T-helper 2 cell treated with Interferon-gamma antibody and Interleukin-4, amounts not matched to agents 5 μg/mL and 100 μg/mL, for 36 hours (primary cell): ENCODE measurements around the gene TEX26.
A peak's percentile ranks its signal among the peaks of the same experiment; 100 is the strongest.

Experiments used
- DNase-seq: peaks from one replicate; pipeline ENCODE4 v3.0.0; 2021; ENCODE audit warnings: low spot score
- H3K27ac Mint-ChIP-seq: one replicate; pipeline ENCODE4 v1.8.0; 2021; ENCODE audit warnings: mild to moderate bottlenecking, mixed read lengths
- H3K27me3 Mint-ChIP-seq: one replicate; pipeline ENCODE4 v1.8.0; 2021; ENCODE audit warnings: low read depth, mixed read lengths
- H3K36me3 Mint-ChIP-seq: one replicate; pipeline ENCODE4 v1.8.0; 2021; ENCODE audit warnings: low read depth, mixed read lengths
- H3K4me1 Mint-ChIP-seq: one replicate; pipeline ENCODE4 v1.8.0; 2021; ENCODE audit warnings: low read depth, mixed read lengths
- H3K4me3 Mint-ChIP-seq: one replicate; pipeline ENCODE4 v1.8.0; 2022; ENCODE audit warnings: mild to moderate bottlenecking, moderate library complexity, mixed read lengths
- H3K9me3 Mint-ChIP-seq: one replicate; pipeline ENCODE4 v1.8.0; 2021; ENCODE audit warnings: mixed read lengths

TEX26 gene

GRCh38 chr13:30932481-30933353 is at the start of gene TEX26:
Gene TEX26 (plus strand): TSS chr13:30932656. CDS start chr13:30932716, 60 bp downstream.
- no peaks in the 10 kb centered on the region for H3K36me3 Mint-ChIP-seq
- peaks cover 44% of the 10 kb centered on the region for H3K27me3 Mint-ChIP-seq
- DNase-seq, result no peak
- no peak within 1 kb of the TSS for H3K27ac Mint-ChIP-seq
- no peak within 1 kb of the TSS for H3K4me3 Mint-ChIP-seq
- no peaks in the 10 kb centered on the region for H3K4me1 Mint-ChIP-seq
- no peaks in the 10 kb centered on the region for H3K9me3 Mint-ChIP-seq

GRCh38 chr13:30882996-30883766 is 49.3 kb upstream of the TEX26 start:
- Mint-ChIP-seq H3K27me3 (peaks cover 18% of the 10 kb centered on the region), H3K9me3 (peaks cover 13% of the 10 kb centered on the region), H3K4me1 (peaks cover 12% of the 10 kb centered on the region), H3K27ac (no peak overlapping the region), H3K36me3 (peaks cover 2% of the 10 kb centered on the region), H3K4me3 (no peak overlapping the region)
- DNase-seq, result no peak

DNA sequence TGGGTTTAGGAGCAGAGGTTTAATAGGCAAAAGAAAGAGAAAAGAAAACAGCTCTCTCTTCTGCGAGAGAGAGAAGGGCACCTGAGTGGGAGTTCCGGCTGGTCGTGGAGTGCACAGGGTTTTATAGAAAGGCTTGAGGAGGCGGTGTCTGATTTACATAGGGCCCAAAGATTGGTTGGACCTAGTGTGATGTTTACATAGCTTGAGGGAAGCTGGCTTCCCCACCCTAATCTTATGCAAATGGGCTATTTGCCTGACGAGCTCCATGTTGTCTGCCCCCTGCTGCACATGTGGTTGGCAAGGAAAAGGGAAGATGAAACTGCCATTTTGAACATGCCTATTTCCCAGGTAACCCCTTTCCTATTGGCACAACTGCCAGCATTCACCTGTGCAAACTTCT is 47.9 kb upstream of the TEX26 start:
- Mint-ChIP-seq H3K4me1 (peaks cover 12% of the 10 kb centered on the region), H3K4me3 (no peak overlapping the region), H3K9me3 (peaks cover 13% of the 10 kb centered on the region), H3K27me3 (peaks cover 13% of the 10 kb centered on the region), H3K27ac (no peak overlapping the region), H3K36me3 (peaks cover 2% of the 10 kb centered on the region)
- DNase-seq, result no peak

- Mint-ChIP-seq H3K27me3 (peaks cover 5% of the 10 kb centered on the region), H3K27ac (no peak overlapping the region), H3K9me3 (peaks cover 9% of the 10 kb centered on the region)
Observed at GRCh38 chr13:30889196-30889690, 43.2 kb upstream of the TEX26 start.

GRCh38 chr13:30892966-30893365 is 39.5 kb upstream of the TEX26 start:
- Mint-ChIP-seq H3K27me3 (peaks cover 2% of the 10 kb centered on the region), H3K4me3 (no peak overlapping the region), H3K27ac (no peak overlapping the region), H3K4me1 (no peaks in the 10 kb centered on the region), H3K36me3 (no peaks in the 10 kb centered on the region), H3K9me3 (no peaks in the 10 kb centered on the region)
- no peak for DNase-seq

More at GRCh38 chr13:30889196-30889690, 43.2 kb upstream of the TEX26 start:
- Mint-ChIP-seq H3K36me3 (no peaks in the 10 kb centered on the region), H3K4me3 (no peak overlapping the region), H3K4me1 (peaks cover 9% of the 10 kb centered on the region)
- no peak for DNase-seq

DNA sequence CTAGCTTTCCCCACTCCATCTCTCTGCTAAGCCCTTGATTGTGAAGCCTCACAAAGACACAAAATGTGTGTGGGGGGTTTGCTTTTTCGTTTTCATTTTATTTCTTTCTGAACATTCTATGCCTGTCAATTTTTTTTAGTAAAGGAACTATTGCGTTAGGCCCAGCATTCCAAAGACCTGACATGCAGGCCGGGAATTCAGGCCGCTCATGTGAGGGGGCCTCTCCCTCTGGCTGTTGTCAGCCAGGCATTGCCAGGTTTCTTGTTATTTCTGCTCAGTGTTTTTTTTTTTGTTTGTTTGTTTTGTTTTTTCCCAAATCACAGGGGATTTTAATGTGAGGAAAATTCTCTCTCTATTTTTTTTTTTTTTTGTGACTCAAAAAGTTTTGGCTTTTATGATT is 36.7 kb upstream of the TEX26 start:
- Mint-ChIP-seq H3K27ac (no peak overlapping the region), H3K36me3 (no peaks in the 10 kb centered on the region), H3K4me1 (peaks cover 4% of the 10 kb centered on the region), H3K9me3 (no peaks in the 10 kb centered on the region), H3K4me3 (no peak overlapping the region), H3K27me3 (peaks cover 7% of the 10 kb centered on the region)
- DNase-seq, result no peak

DNA sequence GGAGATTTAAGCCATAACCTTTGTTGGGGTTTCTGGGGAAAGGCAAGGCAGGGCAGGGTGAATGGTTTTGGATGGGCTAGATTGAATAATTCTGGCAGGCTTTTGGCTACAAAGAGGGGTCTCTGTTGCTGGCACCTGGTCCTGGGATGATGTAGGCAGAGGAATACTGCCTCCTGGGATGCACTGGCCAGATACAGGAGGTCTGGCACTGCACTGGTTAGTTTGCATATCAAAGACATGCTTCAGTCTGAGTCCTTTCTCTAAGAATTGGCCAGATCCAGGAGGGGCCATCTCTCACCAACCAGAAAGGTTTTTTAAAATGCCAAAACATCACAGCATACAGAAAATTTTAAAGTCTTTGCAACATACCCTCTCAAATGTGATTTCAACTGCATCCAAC is 34.4 kb upstream of the TEX26 start:
- Mint-ChIP-seq H3K27me3 (peaks cover 15% of the 10 kb centered on the region), H3K27ac (no peak overlapping the region), H3K4me3 (no peak overlapping the region), H3K4me1 (peaks cover 4% of the 10 kb centered on the region), H3K36me3 (no peaks in the 10 kb centered on the region), H3K9me3 (no peaks in the 10 kb centered on the region)
- DNase-seq, result no peak

- no peak overlapping the region for H3K27ac Mint-ChIP-seq
- H3K4me1 Mint-ChIP-seq, result peaks cover 4% of the 10 kb centered on the region
- H3K9me3 Mint-ChIP-seq, result no peaks in the 10 kb centered on the region
- no peak overlapping the region for H3K4me3 Mint-ChIP-seq
- H3K27me3 Mint-ChIP-seq, result peaks cover 20% of the 10 kb centered on the region
- no peaks in the 10 kb centered on the region for H3K36me3 Mint-ChIP-seq
- peak; percentile 11 for DNase-seq
Observed at GRCh38 chr13:30898678-30899241, 33.7 kb upstream of the TEX26 start.

DNA sequence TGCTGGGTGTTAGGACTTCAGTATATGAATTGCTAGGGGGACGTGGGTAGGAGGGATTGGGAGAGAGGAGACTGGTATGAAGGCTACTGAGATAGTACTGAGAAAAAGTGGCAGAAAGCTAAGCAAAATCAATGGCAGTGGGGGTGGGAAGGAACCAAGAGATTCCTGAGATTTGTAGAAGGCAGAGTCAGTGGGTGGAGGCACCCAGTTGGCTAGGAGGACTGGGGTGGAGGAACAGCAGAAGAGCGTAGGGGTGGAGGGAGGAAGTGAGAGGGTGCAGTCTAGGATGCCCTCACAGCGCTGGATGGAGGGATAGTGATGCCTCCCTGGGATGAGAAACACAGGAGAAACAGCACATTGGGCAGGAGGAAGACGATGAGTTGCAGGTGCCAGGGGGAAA is 32.0 kb upstream of the TEX26 start:
- Mint-ChIP-seq H3K4me3 (no peak overlapping the region), H3K36me3 (no peaks in the 10 kb centered on the region), H3K4me1 (peaks cover 4% of the 10 kb centered on the region), H3K9me3 (no peaks in the 10 kb centered on the region), H3K27ac (no peak overlapping the region), H3K27me3 (peaks cover 37% of the 10 kb centered on the region)
- no peak for DNase-seq

DNA sequence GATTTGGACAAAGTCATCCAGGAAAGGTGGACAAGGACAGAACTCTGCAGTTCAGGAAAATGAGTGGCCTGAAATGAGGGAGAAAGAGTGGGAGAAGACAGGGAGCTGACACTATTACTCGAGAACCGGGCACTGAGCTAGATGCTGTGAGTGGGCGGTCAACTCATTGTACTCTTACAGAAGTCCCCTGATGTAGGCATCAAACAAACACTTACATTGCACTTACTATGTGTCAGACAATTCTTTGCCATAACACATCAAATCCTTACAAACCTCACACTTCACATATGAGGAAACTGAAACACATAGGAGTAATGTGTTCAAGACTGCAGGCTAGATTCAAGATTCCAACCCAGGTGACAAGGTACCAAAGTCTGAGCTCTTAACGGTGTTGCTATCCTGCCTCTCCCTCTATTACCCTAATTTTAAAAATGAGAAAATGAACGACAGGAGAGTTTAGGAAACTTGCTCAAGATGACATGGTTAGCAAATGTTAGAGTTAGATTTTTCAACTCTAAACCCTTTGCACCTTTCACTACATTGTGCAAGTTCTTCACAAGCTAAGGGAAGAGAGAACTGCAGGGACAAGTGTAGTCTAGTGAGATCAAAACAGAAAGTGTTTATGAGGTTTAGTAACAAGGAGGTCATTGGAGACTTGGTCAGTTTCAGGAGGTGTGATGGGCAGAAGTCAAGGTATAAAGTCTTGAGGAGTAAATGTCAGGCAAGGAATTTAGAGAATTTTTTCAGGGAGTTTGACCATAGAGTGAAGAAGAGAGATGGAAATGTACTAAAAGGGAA is 31.3 kb upstream of the TEX26 start:
- DNase-seq, result no peak
- Mint-ChIP-seq H3K4me1 (peaks cover 6% of the 10 kb centered on the region), H3K36me3 (no peaks in the 10 kb centered on the region), H3K4me3 (no peak overlapping the region), H3K27me3 (peaks cover 40% of the 10 kb centered on the region), H3K27ac (no peak overlapping the region), H3K9me3 (no peaks in the 10 kb centered on the region)

DNA sequence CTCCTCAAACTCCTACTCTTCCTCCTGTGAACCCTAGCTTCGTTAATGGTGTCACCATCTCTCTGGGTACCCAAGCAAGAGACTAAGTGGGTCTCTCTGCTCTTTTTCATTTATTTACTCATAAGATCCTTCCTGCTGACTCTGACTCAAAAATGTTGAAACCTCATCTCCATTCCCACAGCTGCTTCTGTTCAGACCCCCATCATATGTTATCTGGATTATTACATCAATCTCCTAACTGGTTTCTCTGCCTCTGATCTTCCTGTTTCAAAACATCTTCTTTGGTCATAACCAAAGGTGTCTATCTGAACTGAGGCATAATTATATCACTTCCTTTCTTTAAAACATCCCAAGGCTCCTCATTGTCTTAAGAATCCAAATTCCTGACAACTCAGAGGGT is 28.4 kb upstream of the TEX26 start:
- H3K9me3 Mint-ChIP-seq, result no peaks in the 10 kb centered on the region
- no peak overlapping the region for H3K4me3 Mint-ChIP-seq
- no peaks in the 10 kb centered on the region for H3K36me3 Mint-ChIP-seq
- no peak for DNase-seq
- peaks cover 61% of the 10 kb centered on the region for H3K27me3 Mint-ChIP-seq
- H3K27ac Mint-ChIP-seq, result no peak overlapping the region
- peaks cover 10% of the 10 kb centered on the region for H3K4me1 Mint-ChIP-seq

DNA sequence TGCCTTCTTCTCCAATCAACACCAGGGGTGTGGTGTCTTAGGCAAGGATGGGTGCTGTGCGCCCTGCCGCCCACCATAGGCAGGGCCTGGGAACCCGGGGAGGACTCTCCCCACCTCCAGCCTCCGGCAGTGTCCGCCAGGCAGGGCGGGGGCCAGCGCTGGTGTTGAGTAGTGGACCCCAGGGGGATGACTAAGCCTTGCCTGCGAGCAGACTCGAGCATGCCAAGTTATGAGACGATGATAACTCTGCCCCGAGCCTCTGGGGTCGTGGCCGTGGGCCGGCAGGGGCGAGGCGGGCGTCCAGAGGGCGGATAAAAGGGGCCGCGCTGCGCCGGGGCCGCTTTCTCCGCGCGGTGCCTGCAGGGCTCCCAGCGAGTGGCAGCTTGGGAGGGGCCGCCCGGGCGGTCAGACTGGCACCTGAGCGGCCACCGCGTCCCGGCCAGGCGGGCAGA is 26.5 kb upstream of the TEX26 start, which contains the start of gene MEDAG:
Gene MEDAG (plus strand): TSS at position 340 of the 452 bp plus-strand sequence. CDS start 245 bp downstream, outside the sequence.
- Mint-ChIP-seq H3K4me3 (no peak within 1 kb of the TSS), H3K4me1 (peaks cover 8% of the 10 kb centered on the region), H3K9me3 (no peaks in the 10 kb centered on the region), H3K36me3 (no peaks in the 10 kb centered on the region), H3K27ac (no peak within 1 kb of the TSS), H3K27me3 (peaks cover 60% of the 10 kb centered on the region)
- no peak for DNase-seq

DNA sequence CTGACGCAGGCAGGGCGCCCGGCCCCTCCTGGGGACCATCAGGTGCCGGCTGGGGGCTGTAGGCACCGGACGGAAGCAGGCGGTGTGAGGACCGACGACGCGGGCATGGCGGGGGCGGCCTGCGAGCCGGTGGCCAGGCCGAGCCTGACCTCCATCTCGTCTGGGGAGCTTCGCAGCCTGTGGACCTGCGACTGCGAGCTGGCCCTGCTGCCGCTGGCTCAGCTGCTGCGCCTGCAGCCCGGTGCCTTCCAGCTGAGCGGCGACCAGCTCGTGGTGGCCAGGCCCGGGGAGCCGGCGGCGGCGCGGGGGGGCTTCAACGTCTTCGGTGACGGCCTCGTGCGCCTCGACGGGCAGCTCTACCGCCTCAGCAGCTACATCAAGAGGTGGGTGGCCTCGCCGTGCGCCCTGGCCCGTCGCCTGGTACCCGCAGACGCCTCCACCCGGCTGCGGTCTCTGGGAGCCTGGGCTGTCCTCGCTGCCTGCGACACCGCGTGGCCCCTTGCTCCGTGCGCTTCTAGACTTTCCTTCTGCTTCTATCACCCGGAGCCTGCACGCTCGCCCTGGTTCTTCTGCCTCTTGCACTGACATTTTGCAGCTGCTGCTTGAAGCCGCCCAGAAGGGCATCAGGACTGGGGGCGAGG is 25.9 kb upstream of the TEX26 start:
- Mint-ChIP-seq H3K9me3 (no peaks in the 10 kb centered on the region), H3K27me3 (peaks cover 59% of the 10 kb centered on the region), H3K27ac (no peak overlapping the region), H3K36me3 (no peaks in the 10 kb centered on the region), H3K4me1 (peaks cover 8% of the 10 kb centered on the region), H3K4me3 (no peak overlapping the region)
- no peak for DNase-seq
